ENCODE measurements around the gene MAPK14.
"Not testable (repeated sequence)": the region's sequence is repeated elsewhere in the genome, so short reads cannot be mapped to it uniquely, and the experiment has no call there.

Gene MAPK14

GRCh38 chr6:36067374-36068011 is 39.9 kb downstream of the MAPK14 start:
- in situ Hi-C loops (cut with MboI; ENCODE audit: low sequenced_read_pairs), result no loop called here

- in situ Hi-C loops (cut with MboI; ENCODE audit: low sequenced_read_pairs), result no loop called here
Measured at GRCh38 chr6:36068012-36068392, 40.4 kb downstream of the MAPK14 start.

- in situ Hi-C loops (cut with MboI; ENCODE audit: low sequenced_read_pairs), result no loop called here
Measured at GRCh38 chr6:36068586-36068985, 41.0 kb downstream of the MAPK14 start.

DNA sequence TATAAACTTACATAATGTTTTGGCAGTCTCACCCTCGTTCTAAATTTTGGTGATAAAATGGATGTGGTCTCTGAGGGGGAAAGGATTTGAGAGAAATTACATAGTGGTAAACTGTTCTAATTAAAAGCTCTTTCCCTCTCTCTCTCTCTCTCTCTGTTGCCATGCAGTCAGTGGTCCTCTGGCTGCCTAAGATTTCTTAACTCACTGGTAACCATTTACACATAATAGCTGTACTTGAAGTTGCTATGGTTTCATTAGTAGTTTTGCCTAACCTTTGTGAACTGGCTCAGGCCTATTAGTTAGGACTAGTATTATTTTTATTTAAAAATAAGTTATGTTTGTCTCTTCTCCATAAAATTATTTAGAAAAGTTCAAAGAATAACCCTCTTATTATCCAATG is 42.0 kb downstream of the MAPK14 start:
- in situ Hi-C loops (cut with MboI; ENCODE audit: low sequenced_read_pairs), result no loop called here

DNA sequence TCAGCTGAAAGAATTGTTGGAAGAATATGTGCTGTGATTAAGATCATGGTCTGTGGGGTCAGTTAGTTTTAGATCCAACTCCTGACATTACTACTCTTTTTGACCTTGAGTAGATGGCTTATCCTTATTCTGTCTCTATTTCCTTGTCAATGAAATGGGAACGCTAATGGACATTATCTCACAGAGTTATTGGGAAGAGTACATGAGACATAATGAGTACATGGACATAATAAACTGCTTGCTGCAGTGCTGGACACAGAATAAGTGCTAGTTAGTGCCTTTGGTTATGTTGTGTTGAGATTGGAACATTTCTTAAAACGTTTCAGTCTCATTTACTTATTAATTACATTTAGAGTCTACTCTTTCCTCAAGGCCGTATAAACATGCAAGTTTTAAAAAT is 42.6 kb downstream of the MAPK14 start:
- in situ Hi-C loops (cut with MboI; ENCODE audit: low sequenced_read_pairs), result no loop called here

DNA sequence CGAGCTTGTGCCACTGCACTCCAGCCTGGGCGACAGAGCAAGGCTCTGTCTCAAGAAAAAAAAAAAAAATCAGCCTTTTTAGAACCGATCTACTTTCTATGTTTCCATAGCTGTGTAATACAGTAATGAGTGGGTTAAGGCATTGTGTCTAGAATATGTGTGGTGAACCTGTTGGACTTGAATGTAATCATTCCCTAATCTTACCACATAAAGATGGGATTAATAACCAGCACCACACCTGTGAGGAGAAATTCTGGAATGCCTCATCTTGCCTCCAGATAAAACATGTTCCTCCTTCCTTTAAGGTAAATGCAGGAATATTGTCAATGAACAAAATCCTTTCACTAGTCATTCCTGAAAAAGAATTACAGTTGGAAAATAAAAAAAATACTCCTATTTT is 43.7 kb downstream of the MAPK14 start:
- in situ Hi-C loops (cut with MboI; ENCODE audit: low sequenced_read_pairs), result no loop called here

- in situ Hi-C loops (cut with MboI; ENCODE audit: low sequenced_read_pairs), result no loop called here
Measured at GRCh38 chr6:36071714-36072113, 44.1 kb downstream of the MAPK14 start.

- in situ Hi-C loops (cut with MboI; ENCODE audit: low sequenced_read_pairs), result no loop called here
Measured at GRCh38 chr6:36072681-36073080, 45.1 kb downstream of the MAPK14 start.

- in situ Hi-C loops (cut with MboI; ENCODE audit: low sequenced_read_pairs), result no loop called here
Measured at GRCh38 chr6:36073587-36073986, 46.0 kb downstream of the MAPK14 start.

DNA sequence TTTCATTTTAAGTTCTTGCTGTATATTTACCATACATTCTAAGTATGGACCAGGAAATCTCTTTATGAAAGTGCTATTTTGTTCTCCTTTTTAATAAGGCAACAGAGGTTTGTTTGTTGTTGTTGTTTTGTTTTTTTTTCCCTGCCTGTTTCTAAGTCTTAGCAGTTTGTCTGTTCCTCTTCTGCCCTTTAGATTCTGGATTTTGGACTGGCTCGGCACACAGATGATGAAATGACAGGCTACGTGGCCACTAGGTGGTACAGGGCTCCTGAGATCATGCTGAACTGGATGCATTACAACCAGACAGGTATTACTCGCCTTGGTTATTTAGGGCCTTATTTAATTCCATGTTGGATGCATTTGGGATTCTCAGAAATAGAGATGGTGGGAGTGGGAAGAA is 48.0 kb downstream of the MAPK14 start:
- in situ Hi-C loops (cut with MboI; ENCODE audit: low sequenced_read_pairs), result no loop called here

DNA sequence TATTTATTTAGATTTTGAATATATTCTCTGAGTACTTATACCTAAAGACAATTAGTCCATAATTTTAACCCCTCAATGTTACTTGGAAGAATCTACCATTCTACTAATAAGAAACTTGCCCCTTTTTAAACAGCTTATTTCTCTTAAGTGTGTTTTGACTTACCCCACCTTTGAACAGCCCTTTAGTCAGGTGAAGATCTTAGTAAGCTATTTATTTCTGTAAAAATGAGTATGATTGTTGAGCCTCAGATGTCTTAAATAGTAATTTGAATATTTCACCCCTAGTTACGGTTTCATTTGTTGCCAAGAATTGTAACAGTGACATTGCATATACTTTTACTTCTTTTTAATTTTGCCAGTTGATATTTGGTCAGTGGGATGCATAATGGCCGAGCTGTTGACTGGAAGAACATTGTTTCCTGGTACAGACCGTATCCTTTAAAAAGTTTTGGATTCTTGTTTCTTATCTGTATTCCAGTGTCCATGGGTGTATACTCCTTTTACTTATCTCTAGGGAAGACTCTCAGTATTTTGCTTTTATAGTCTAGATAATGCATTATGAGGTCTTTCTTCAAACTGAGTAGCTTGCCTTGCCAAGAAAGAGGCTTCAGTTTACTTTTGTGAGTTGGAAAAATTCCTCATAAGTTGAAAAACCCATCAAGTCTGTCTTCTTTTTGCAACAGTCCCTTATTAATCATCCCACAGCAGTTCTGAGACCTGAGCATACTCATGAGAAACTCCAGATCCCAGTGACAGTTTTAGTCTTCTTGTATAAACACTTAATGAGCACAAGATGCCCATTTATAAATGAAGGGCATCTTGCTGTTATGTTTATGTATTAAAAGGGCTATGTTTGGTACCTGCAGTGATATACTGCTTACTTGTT is 48.8 kb downstream of the MAPK14 start:
- in situ Hi-C loops (cut with MboI; ENCODE audit: low sequenced_read_pairs), result no loop called here

DNA sequence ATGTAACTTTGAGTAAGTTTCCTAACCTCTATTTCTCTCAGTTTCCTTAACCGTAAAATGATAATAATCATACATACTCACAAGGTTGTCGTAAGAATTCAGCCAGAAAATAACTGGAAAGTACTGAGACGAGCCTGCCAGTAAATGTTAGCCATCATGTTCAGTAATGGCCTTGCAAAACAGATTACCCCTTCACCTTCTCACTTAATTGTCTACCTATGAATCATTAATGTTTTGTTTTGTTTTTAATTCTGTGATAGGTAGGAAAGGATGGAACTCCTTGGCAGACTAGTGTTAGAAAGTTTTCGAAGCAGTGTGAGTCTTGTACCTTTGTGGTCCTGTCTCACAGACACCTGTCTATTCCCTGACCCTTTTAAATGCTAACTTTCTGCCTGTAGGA is 50.6 kb downstream of the MAPK14 start:
- in situ Hi-C loops (cut with MboI; ENCODE audit: low sequenced_read_pairs), result no loop called here

DNA sequence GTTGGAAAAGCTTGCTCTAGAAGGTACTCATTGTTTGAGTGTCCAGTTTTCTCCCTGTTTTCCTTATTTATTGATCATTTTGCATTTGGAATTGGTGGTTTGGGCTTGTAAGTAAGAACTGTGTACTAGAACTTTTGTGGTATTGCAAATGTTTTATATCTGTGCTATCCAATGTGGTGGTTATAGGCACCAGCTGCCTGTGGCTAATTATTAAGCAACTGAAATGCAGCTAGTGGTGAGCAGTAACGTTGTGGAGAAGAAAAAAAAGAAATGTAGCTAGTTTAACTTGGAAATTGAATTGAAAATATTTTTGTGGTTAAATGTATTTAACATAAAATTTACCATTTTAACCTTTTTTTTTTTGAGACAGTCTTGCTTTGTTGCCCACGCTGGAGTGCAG is 52.0 kb downstream of the MAPK14 start:
- in situ Hi-C loops (cut with MboI; ENCODE audit: low sequenced_read_pairs), result no loop called here

- in situ Hi-C loops (cut with MboI; ENCODE audit: low sequenced_read_pairs), result no loop called here
Measured at GRCh38 chr6:36082318-36082717, 54.7 kb downstream of the MAPK14 start.

DNA sequence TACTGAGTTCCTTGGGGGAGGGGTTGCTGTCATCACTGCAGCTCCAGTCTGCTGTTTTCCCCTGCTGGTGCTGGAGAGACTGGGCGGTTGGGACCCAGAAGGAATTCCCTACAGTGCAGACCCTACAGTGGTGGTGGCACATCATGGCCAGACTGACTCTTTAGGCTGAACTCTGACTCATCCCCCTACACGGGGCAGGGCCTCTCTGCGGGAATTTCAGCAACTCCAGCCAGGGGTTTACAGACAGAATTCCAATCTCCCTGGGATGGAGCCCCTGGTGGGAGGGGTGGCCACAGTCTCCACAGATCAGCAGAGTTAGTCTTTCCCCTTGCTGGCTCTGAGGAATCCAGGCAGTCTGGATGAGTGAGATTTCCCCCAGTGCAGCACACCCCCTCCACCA is 55.8 kb downstream of the MAPK14 start:
- in situ Hi-C loops (cut with MboI; ENCODE audit: low sequenced_read_pairs), result no loop called here

DNA sequence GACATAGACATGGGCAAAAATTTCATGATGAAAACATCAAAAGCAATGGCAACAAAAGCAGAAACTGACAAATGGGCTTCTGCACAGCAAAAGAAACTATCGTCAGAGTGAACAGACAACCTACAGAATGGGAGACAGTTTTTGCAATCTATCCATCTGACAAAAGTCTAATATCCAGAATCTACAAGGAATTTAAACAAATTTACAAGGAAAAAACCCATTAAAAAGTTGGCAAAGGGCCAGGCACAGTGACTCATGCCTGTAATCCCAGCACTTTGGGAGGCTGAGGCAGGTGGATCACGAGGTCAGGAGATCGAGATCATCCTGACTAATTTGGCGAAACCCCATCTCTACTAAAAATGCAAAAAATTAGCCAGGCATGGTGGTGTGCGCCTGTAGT is 60.6 kb downstream of the MAPK14 start:
- in situ Hi-C loops (cut with MboI; ENCODE audit: low sequenced_read_pairs), result not testable (repeated sequence)

- in situ Hi-C loops (cut with MboI; ENCODE audit: low sequenced_read_pairs), result no loop called here
Measured at GRCh38 chr6:36089048-36089447, 61.4 kb downstream of the MAPK14 start.

GRCh38 chr6:36094238-36094637 is 66.6 kb downstream of the MAPK14 start:
- in situ Hi-C loops (cut with MboI; ENCODE audit: low sequenced_read_pairs), result no loop called here

- in situ Hi-C loops (cut with MboI; ENCODE audit: low sequenced_read_pairs), result no loop called here
Measured at GRCh38 chr6:36094753-36095496, 67.3 kb downstream of the MAPK14 start.

DNA sequence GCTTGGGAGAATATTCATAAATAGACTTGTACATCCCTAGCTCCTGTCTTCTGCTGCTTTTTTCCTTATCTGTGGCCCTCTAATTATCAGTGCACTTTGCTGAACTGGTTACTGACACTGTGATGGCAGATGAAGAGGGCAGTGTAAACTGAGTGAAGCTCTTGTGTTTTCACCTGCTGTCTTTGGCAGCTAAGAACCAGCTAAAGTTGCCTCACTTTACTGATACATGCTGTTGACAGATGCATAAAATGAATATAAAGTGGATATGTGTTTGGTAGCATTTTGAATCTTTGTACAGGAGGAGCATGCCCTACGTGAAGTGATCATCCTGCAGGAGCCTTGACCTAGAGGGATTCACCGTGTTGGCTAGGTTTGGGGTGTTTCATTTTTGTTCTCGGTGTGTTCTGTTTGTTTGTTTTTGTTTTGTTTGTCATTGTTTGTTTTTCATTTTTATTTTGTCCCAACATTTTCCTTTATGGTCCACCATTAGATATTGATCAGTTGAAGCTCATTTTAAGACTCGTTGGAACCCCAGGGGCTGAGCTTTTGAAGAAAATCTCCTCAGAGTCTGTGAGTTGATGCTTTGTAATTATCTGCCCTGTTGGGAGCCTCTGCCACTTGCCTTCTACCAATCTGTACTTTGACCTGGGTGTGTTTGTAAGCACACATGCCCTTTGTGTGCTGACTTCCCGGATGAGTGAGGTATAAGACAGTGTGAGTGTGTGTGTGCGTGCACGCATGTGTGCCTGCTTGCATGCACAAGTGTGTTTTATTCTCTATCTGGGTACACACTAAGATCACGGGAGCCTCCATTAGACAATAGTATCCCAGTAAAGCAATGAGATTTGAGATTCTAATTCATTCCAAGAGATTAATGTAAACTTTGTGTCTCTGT is 68.1 kb downstream of the MAPK14 start:
- in situ Hi-C loops (cut with MboI; ENCODE audit: low sequenced_read_pairs), result no loop called here

All from hTERT RPE-1 (cell line).